HepG2 (cell line): ENCODE results near the gene RPL37A. TPM values are rescaled to one million over a fixed set of nuclear protein-coding genes. Genes with fewer than 3 reads are reported as not detected.

Experiments used
- ATAC-seq: fragments of 200-7000 bp; cut with Tn5 transposase; 3 replicates; pipeline ENCODE4 v1.9.1; 2020; ENCODE audit warnings: mild to moderate bottlenecking, moderate library complexity
- BruUV-seq: library from RNA; stranded (reverse); fragments of 400-500 nt; replicated peaks from 2 replicates; lab custom pipeline; 2021; lab: Mats Ljungman, UMichigan
- CTCF ChIA-PET: fragments of 300-600 bp; formaldehyde crosslinking; extraction: SDS; loops from one replicate; lab custom pipeline; 2021; ENCODE audit warnings: low total read pairs, inconsistent platforms, low intra/inter-chr PET ratio; lab: Yijun Ruan, JAX
- POLR2A ChIA-PET: fragments of 350-600 bp; sonication (Branson Sonifier 250); formaldehyde crosslinking; loops from one replicate; lab custom pipeline; 2020; ENCODE audit warnings: antibody characterized with exemption, inconsistent platforms; lab: Yijun Ruan, JAX
- DNase-seq: peaks from one replicate; pipeline ENCODE4 v3.0.0-alpha.2; 2015; ENCODE audit warnings: low spot score
- FAIRE-seq: peaks from 3 replicates; lab custom pipeline; 2011; peaks lifted over from hg19 to GRCh38; lab: Jason Lieb, UNC
- H2AFZ ChIP-seq: one replicate; pipeline ENCODE4 v1.6.1; 2011; ENCODE audit warnings: low read length, inconsistent platforms
- H3K27ac ChIP-seq: fragments of 300-600 bp; 3 replicates; pipeline ENCODE4 v1.8.0; 2011; ENCODE audit warnings: mixed run types, mild to moderate bottlenecking, mixed read lengths, low read length, inconsistent platforms; ENCODE audit not compliant: insufficient read depth; ENCODE audit errors: extremely low read length
- H3K27me3 ChIP-seq, 2 experiments: fragments of 200-600 bp in 1 of 2; 2 replicates in 1 of 2; 3 replicates in 1 of 2; pipeline versions ENCODE4 v1.6.0 to v1.8.0; 2011; ENCODE audit warnings: low read length in 2 of 2, mild to moderate bottlenecking in 2 of 2, moderate library complexity in 2 of 2, inconsistent platforms in 1 of 2; ENCODE audit not compliant: insufficient read depth in 2 of 2, control insufficient read depth in 1 of 2
- H3K36me3 ChIP-seq, 2 experiments: fragments of 200-600 bp in 1 of 2; replicated peaks in 1 of 2; 2 replicates in 1 of 2; 3 replicates in 1 of 2; pipeline versions ENCODE4 v1.5.1 to v1.8.0; 2011; ENCODE audit warnings: low read length in 2 of 2, inconsistent platforms in 1 of 2; ENCODE audit not compliant: insufficient read depth in 2 of 2, control insufficient read depth in 1 of 2
- H3K4me1 ChIP-seq: 2 replicates; pipeline ENCODE4 v1.5.1; 2012; ENCODE audit warnings: low read length, inconsistent platforms; ENCODE audit not compliant: insufficient read depth
- H3K4me2 ChIP-seq: 2 replicates; pipeline ENCODE4 v1.6.0; 2011; ENCODE audit warnings: low read depth, low read length, inconsistent platforms
- H3K4me3 ChIP-seq, 3 experiments: fragments of 200-600 bp in 1 of 3; sonication (generic), shearing (Covaris generic) in 1 of 3; replicated peaks in 1 of 3; 2 replicates each; pipeline ENCODE4 v1.5.1; 2011 to 2016; ENCODE audit warnings: low read length in 3 of 3, inconsistent platforms in 2 of 3, low read depth in 2 of 3, mild to moderate bottlenecking in 2 of 3, control low read depth in 1 of 3, mixed read lengths in 1 of 3; ENCODE audit not compliant: insufficient read depth in 1 of 3
- H3K79me2 ChIP-seq: one replicate; pipeline ENCODE4 v1.6.1; 2011; ENCODE audit warnings: low read length, inconsistent platforms; ENCODE audit not compliant: insufficient read depth
- H3K9ac ChIP-seq: 2 replicates; pipeline ENCODE4 v1.6.0; 2011; ENCODE audit warnings: mild to moderate bottlenecking, low read depth, low read length, inconsistent platforms; ENCODE audit not compliant: insufficient read depth
- H3K9me3 ChIP-seq: 2 replicates; pipeline ENCODE4 v1.5.1; 2012; ENCODE audit warnings: mild to moderate bottlenecking, low read length
- H4K20me1 ChIP-seq: 2 replicates; pipeline ENCODE4 v1.6.0; 2011; ENCODE audit warnings: inconsistent platforms, mild to moderate bottlenecking, low read length, moderate library complexity; ENCODE audit not compliant: insufficient read depth
- HDAC2 ChIP-seq: sonication (generic); formaldehyde crosslinking; IDR thresholded peaks from 2 replicates; pipeline ENCODE4 v1.4.0; 2020; ENCODE audit warnings: missing genetic modification reagents
- HOXD1 ChIP-seq: sonication (generic); formaldehyde crosslinking; IDR thresholded peaks from 2 replicates; pipeline ENCODE4 v1.5.0; 2020; ENCODE audit warnings: missing genetic modification reagents
- IKZF4 ChIP-seq: sonication (generic); formaldehyde crosslinking; IDR thresholded peaks from 2 replicates; pipeline ENCODE4 v1.5.1; 2020; ENCODE audit warnings: borderline replicate concordance, mild to moderate bottlenecking, low read depth, missing genetic modification reagents; ENCODE audit errors: not compliant biosample characterization
- RFXANK ChIP-seq: IDR thresholded peaks from 2 replicates; pipeline ENCODE4 v1.6.1; 2016
- ZNF605 ChIP-seq: sonication (generic); formaldehyde crosslinking; IDR thresholded peaks from 2 replicates; pipeline ENCODE4 v1.8.0; 2022; ENCODE audit warnings: mild to moderate bottlenecking, missing genetic modification reagents
- WGBS: methylation state at CpG from one replicate; pipeline ENCODE4 v1.1.6; 2017; ENCODE audit warnings: low lambda C conversion rate; 5-methylcytosine and 5-hydroxymethylcytosine counted together
- in situ Hi-C: cut with HindIII; loops from 2 replicates; pipeline ENCODE4 v1.10.0; 2017; ENCODE audit warnings: low pct_unique_long_range_greater_than_20kb; ENCODE audit not compliant: extremely low pct_ligation_motif_present
- intact Hi-C: fragments of 100-400 bp; cut with micrococcal nuclease; formaldehyde crosslinking; loops from one replicate; pipeline ENCODE4 v1.10.0; 2022; ENCODE audit not compliant: unreplicated experiment
- polyA plus RNA-seq, 8 experiments: library from polyadenylated mRNA; depleted of rRNA in 3 of 8; stranded (reverse) in 7 of 8; unstranded in 1 of 8; fragments of >200 nt; fragmentation: Illumina TruSeq in 4 of 8; extraction: Trizol in 4 of 8; gene quantifications; 2 replicates each; pipeline versions ENCODE4 v1.2.1 to v1.2.3, GENCODE V29; 2011 to 2016; ENCODE audit warnings: low read depth in 4 of 8, missing spikeins in 1 of 8, mixed read lengths in 1 of 8; ENCODE audit not compliant: insufficient read depth in 1 of 8
- total RNA-seq, 5 experiments: library from RNA; depleted of rRNA; stranded (reverse); fragments of >200 nt; fragmentation: Illumina TruSeq; extraction: Trizol; gene quantifications; 2 replicates each; pipeline ENCODE4 v1.2.3, GENCODE V29; 2016; ENCODE audit warnings: low read depth in 1 of 5
- TF ChIP-seq, protein P1 (sequence below): sonication (generic); formaldehyde crosslinking; IDR thresholded peaks from 2 replicates; pipeline ENCODE4 v1.5.1; 2020; ENCODE audit warnings: missing genetic modification reagents, mild to moderate bottlenecking, borderline replicate concordance
- TF ChIP-seq, protein P2 (sequence below): IDR thresholded peaks from 2 replicates; pipeline ENCODE4 v1.6.1; 2016; ENCODE audit warnings: low read depth
- TF ChIP-seq, protein P3 (sequence below): sonication (generic); formaldehyde crosslinking; IDR thresholded peaks from 2 replicates; pipeline ENCODE4 v1.5.1; 2020; ENCODE audit warnings: mild to moderate bottlenecking, moderate library complexity, missing genetic modification reagents
- TF ChIP-seq, protein P4 (sequence below): sonication (generic); formaldehyde crosslinking; IDR thresholded peaks from 2 replicates; pipeline ENCODE4 v1.9.0; 2022; ENCODE audit warnings: low read depth, missing genetic modification reagents
- TF ChIP-seq, protein P5 (sequence below): sonication (generic); formaldehyde crosslinking; IDR thresholded peaks from 2 replicates; pipeline ENCODE4 v1.4.0; 2020; ENCODE audit warnings: missing genetic modification reagents, borderline replicate concordance

Gene RPL37A
- total and polyA plus RNA-seq, 2 of the 13 experiments (the other 11 are each of a cell fraction or from before 2014, with no cell fraction given): 6,902 to 7,910 TPM

DNA sequence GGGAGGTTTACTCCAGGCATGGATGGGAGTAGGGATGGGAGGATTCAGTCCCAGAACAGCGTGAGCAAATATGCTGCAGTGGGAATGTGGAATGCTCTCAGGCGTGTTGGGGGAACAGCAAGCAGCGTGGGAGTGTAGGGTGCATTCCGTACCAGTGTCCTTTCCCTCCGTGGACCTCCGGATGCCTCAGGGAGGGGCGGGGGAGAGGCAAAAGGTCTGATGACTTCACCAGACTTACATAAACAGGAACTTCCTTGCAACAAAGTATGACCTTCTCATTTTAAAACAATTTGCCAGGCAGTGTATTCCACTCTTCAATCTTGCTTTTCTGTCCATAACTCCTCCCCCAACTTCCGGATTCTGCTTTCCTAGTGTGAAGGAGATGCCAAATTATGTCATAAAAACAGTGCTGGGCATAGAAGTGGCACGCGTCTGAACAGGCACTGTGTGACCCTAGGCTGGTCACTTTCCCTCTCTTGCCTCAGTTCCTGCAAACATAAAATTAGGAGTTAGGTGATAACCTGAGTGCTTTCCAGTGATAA lies 36.9 kb downstream of the RPL37A start:
- no peak overlapping the region for H2AFZ ChIP-seq
- no peaks in the 10 kb centered on the region for H4K20me1 ChIP-seq
- POLR2A ChIA-PET: no interaction called here
- 0 out of 5 replicates have a peak, but pooled peaks cover 0 to 8% of the 10 kb centered on the region in 2 experiments for H3K27me3 ChIP-seq
- peak; percentile 52 for DNase-seq
- peaks cover 82% of the 10 kb centered on the region for H3K4me1 ChIP-seq
- WGBS: 8% methylated on average over 9 of the region's 10 CpGs
- H3K79me2 ChIP-seq: no peaks in the 10 kb centered on the region
- H3K9ac ChIP-seq: peak overlapping the region; percentile 15; the same call in 1 of the 2 replicates
- in situ Hi-C loops: no loop called here
- H3K4me3 ChIP-seq: peak overlapping the region in 1 of 3 experiments; percentile 38; a peak in 1 of 6 replicates
- CTCF ChIA-PET: no interaction called here
- intact Hi-C loops: no loop called here
- no peak for FAIRE-seq
- no TSS peak for BruUV-seq
- no peak overlapping the region for H3K27ac ChIP-seq
- no peaks in the 10 kb centered on the region for H3K36me3 ChIP-seq
- ATAC-seq: peak; percentile 61
- H3K4me2 ChIP-seq: peak overlapping the region; percentile 61
- no peaks in the 10 kb centered on the region for H3K9me3 ChIP-seq
- TF ChIP-seq, protein P1, sequence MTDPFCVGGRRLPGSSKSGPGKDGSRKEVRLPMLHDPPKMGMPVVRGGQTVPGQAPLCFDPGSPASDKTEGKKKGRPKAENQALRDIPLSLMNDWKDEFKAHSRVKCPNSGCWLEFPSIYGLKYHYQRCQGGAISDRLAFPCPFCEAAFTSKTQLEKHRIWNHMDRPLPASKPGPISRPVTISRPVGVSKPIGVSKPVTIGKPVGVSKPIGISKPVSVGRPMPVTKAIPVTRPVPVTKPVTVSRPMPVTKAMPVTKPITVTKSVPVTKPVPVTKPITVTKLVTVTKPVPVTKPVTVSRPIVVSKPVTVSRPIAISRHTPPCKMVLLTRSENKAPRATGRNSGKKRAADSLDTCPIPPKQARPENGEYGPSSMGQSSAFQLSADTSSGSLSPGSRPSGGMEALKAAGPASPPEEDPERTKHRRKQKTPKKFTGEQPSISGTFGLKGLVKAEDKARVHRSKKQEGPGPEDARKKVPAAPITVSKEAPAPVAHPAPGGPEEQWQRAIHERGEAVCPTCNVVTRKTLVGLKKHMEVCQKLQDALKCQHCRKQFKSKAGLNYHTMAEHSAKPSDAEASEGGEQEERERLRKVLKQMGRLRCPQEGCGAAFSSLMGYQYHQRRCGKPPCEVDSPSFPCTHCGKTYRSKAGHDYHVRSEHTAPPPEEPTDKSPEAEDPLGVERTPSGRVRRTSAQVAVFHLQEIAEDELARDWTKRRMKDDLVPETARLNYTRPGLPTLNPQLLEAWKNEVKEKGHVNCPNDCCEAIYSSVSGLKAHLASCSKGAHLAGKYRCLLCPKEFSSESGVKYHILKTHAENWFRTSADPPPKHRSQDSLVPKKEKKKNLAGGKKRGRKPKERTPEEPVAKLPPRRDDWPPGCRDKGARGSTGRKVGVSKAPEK (CRISPR knock-in tag): no peak
- TF ChIP-seq HDAC2 (CRISPR knock-in tag) (peak; percentile 38; the same call in 1 of the 2 replicates), ZNF605 (0 out of 2 replicates have a peak, but pooled peaks have one; percentile 42), HOXD1 (0 out of 2 replicates have a peak, but pooled peaks have one; percentile 39), RFXANK (CRISPR knock-in tag) (no peak), IKZF4 (no peak)
- TF ChIP-seq, protein P2, sequence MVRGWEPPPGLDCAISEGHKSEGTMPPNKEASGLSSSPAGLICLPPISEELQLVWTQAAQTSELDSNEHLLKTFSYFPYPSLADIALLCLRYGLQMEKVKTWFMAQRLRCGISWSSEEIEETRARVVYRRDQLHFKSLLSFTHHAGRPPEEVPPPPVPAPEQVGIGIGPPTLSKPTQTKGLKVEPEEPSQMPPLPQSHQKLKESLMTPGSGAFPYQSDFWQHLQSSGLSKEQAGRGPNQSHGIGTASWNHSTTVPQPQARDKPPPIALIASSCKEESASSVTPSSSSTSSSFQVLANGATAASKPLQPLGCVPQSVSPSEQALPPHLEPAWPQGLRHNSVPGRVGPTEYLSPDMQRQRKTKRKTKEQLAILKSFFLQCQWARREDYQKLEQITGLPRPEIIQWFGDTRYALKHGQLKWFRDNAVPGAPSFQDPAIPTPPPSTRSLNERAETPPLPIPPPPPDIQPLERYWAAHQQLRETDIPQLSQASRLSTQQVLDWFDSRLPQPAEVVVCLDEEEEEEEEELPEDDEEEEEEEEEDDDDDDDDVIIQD: peak; percentile 40; the same call in 1 of the 2 replicates
- TF ChIP-seq, protein P3, sequence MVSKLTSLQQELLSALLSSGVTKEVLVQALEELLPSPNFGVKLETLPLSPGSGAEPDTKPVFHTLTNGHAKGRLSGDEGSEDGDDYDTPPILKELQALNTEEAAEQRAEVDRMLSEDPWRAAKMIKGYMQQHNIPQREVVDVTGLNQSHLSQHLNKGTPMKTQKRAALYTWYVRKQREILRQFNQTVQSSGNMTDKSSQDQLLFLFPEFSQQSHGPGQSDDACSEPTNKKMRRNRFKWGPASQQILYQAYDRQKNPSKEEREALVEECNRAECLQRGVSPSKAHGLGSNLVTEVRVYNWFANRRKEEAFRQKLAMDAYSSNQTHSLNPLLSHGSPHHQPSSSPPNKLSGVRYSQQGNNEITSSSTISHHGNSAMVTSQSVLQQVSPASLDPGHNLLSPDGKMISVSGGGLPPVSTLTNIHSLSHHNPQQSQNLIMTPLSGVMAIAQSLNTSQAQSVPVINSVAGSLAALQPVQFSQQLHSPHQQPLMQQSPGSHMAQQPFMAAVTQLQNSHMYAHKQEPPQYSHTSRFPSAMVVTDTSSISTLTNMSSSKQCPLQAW (CRISPR knock-in tag): no peak; the same call in 1 of the 2 replicates
- TF ChIP-seq, protein P4, sequence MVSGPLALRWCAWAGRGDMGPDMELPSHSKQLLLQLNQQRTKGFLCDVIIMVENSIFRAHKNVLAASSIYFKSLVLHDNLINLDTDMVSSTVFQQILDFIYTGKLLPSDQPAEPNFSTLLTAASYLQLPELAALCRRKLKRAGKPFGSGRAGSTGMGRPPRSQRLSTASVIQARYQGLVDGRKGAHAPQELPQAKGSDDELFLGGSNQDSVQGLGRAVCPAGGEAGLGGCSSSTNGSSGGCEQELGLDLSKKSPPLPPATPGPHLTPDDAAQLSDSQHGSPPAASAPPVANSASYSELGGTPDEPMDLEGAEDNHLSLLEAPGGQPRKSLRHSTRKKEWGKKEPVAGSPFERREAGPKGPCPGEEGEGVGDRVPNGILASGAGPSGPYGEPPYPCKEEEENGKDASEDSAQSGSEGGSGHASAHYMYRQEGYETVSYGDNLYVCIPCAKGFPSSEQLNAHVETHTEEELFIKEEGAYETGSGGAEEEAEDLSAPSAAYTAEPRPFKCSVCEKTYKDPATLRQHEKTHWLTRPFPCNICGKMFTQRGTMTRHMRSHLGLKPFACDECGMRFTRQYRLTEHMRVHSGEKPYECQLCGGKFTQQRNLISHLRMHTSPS: peak; percentile 85; the same call in 1 of the 2 replicates
- TF ChIP-seq, protein P5, sequence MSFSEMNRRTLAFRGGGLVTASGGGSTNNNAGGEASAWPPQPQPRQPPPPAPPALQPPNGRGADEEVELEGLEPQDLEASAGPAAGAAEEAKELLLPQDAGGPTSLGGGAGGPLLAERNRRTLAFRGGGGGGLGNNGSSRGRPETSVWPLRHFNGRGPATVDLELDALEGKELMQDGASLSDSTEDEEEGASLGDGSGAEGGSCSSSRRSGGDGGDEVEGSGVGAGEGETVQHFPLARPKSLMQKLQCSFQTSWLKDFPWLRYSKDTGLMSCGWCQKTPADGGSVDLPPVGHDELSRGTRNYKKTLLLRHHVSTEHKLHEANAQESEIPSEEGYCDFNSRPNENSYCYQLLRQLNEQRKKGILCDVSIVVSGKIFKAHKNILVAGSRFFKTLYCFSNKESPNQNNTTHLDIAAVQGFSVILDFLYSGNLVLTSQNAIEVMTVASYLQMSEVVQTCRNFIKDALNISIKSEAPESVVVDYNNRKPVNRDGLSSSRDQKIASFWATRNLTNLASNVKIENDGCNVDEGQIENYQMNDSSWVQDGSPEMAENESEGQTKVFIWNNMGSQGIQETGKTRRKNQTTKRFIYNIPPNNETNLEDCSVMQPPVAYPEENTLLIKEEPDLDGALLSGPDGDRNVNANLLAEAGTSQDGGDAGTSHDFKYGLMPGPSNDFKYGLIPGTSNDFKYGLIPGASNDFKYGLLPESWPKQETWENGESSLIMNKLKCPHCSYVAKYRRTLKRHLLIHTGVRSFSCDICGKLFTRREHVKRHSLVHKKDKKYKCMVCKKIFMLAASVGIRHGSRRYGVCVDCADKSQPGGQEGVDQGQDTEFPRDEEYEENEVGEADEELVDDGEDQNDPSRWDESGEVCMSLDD (CRISPR knock-in tag): no peak
